H1 (cell line): Measurements from ENCODE around the gene RCAN2.

ENCODE experiments used
- EZH2 ChIP-seq: fragments of 200-600 bp; sonication (generic); IDR thresholded peaks from 2 replicates; pipeline ENCODE4 v1.7.1; 2012; ENCODE audit warnings: low read depth, mild to moderate bottlenecking, moderate library complexity, low read length, inconsistent platforms; ENCODE audit not compliant: severe bottlenecking
- POLR2A ChIP-seq, 2 experiments: IDR thresholded peaks; 1 replicate in 1 of 2; 2 replicates in 1 of 2; pipeline ENCODE4 v1.6.1; 2011; ENCODE audit warnings: low read depth in 2 of 2, low read length in 2 of 2, mild to moderate bottlenecking in 2 of 2; ENCODE audit errors: control extremely low read depth in 1 of 2
- RAD21 ChIP-seq, 2 experiments: IDR thresholded peaks in 1 of 2; conservative IDR thresholded peaks in 1 of 2; 2 replicates each; pipeline ENCODE4 v1.6.1; 2011; ENCODE audit warnings: low read depth in 2 of 2, low read length in 2 of 2, improper control_type of control experiment in 1 of 2, inconsistent platforms in 1 of 2, mild to moderate bottlenecking in 1 of 2, moderate library complexity in 1 of 2
- RNF2 ChIP-seq: fragments of 200-900, 300-1000 bp; sonication (generic); IDR thresholded peaks from 2 replicates; pipeline ENCODE4 v1.7.1; 2016; ENCODE audit warnings: borderline replicate concordance, low read depth, mild to moderate bottlenecking, antibody characterized with exemption, low read length; ENCODE audit not compliant: poor library complexity, severe bottlenecking; ENCODE audit errors: missing control alignments
- SIX5 ChIP-seq: IDR thresholded peaks from 2 replicates; pipeline ENCODE4 v1.6.1; 2011; ENCODE audit warnings: mild to moderate bottlenecking, low read depth, low read length
- SP2 ChIP-seq: IDR thresholded peaks from 2 replicates; pipeline ENCODE4 v1.6.1; 2012; ENCODE audit warnings: mild to moderate bottlenecking, low read length, inconsistent platforms
- SUZ12 ChIP-seq: fragments of 200-600 bp; sonication (generic); IDR thresholded peaks from 2 replicates; pipeline ENCODE4 v1.6.1; 2012; ENCODE audit warnings: mild to moderate bottlenecking, inconsistent platforms, low read length, moderate library complexity, mixed read lengths
- ZNF274 ChIP-seq: IDR thresholded peaks from 2 replicates; pipeline ENCODE4 v1.7.0; 2012; ENCODE audit warnings: low read length, borderline replicate concordance; ENCODE audit errors: extremely low read depth
- TF ChIP-seq, protein P1 (sequence below): IDR thresholded peaks from 2 replicates; pipeline ENCODE4 v1.6.1; 2012; ENCODE audit warnings: low read length, inconsistent platforms
- TF ChIP-seq, protein P2 (sequence below), 3 experiments: IDR thresholded peaks; 1 replicate in 2 of 3; 2 replicates in 1 of 3; pipeline versions ENCODE4 v1.5.1 to v1.6.1; 2011; ENCODE audit warnings: low read length in 3 of 3, mild to moderate bottlenecking in 3 of 3, inconsistent platforms in 2 of 3, low read depth in 1 of 3, moderate library complexity in 1 of 3; ENCODE audit not compliant: insufficient read depth in 1 of 3; ENCODE audit errors: control extremely low read depth in 1 of 3

DNA sequence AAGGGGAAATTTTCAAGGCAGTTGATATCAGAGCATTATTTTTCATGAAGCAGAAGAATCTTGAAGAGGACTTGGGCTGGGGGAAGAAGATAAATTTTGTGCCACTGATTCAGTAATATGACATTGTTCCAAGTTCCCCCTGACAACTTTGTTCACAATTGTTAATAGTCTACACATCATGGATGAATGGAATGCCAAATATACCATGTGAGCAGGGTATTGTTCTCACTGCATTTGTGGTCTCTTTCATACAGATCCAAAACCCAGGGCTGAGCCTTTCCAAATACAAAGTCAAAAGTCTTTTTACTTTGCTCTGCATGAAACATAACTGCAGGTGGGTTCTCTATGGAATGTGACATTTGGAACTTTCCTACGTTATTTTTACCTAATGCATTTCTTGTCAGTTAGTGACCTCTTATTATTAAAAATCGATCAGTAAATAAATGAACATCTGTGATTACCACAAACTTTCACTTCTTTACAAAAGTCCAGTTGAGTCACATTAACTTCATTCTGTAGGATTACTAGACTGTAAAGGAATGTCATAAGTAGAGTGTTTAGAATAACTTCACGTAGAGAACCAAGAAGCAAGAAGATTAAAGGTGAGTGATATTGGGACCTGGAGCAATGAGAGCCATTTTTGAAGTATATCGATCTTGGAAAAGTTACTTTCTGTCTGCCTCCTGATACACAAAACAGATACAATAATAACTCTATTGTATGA, 100.9 kb downstream of the RCAN2 start:
- TF ChIP-seq ZNF274 (no peak), RAD21 (IDR thresholded peaks at IDR 0.05 in 1 of 2, conservative IDR thresholded peaks at IDR 0.05 in 1 of 2; ENCODE audit: low read depth in 2 of 2, low read length in 2 of 2) (no peak), SP2 (no peak), SUZ12 (no peak), SIX5 (no peak), EZH2 (no peak), RNF2 (no peak), POLR2A (IDR thresholded peaks at IDR 0.05; ENCODE audit: control extremely low read depth in 1 of 2, low read depth in 2 of 2, low read length in 2 of 2) (no peak)
- TF ChIP-seq, protein P1, sequence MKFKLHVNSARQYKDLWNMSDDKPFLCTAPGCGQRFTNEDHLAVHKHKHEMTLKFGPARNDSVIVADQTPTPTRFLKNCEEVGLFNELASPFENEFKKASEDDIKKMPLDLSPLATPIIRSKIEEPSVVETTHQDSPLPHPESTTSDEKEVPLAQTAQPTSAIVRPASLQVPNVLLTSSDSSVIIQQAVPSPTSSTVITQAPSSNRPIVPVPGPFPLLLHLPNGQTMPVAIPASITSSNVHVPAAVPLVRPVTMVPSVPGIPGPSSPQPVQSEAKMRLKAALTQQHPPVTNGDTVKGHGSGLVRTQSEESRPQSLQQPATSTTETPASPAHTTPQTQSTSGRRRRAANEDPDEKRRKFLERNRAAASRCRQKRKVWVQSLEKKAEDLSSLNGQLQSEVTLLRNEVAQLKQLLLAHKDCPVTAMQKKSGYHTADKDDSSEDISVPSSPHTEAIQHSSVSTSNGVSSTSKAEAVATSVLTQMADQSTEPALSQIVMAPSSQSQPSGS = no peak
- TF ChIP-seq, protein P2, sequence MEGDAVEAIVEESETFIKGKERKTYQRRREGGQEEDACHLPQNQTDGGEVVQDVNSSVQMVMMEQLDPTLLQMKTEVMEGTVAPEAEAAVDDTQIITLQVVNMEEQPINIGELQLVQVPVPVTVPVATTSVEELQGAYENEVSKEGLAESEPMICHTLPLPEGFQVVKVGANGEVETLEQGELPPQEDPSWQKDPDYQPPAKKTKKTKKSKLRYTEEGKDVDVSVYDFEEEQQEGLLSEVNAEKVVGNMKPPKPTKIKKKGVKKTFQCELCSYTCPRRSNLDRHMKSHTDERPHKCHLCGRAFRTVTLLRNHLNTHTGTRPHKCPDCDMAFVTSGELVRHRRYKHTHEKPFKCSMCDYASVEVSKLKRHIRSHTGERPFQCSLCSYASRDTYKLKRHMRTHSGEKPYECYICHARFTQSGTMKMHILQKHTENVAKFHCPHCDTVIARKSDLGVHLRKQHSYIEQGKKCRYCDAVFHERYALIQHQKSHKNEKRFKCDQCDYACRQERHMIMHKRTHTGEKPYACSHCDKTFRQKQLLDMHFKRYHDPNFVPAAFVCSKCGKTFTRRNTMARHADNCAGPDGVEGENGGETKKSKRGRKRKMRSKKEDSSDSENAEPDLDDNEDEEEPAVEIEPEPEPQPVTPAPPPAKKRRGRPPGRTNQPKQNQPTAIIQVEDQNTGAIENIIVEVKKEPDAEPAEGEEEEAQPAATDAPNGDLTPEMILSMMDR (IDR thresholded peaks at IDR 0.05; ENCODE audit: control extremely low read depth in 1 of 3, insufficient read depth in 1 of 3, low read depth in 1 of 3, low read length in 3 of 3) = no peak
